Smooth muscle cell (in vitro differentiated cells): ENCODE results near the gene GYPC. TPM values are rescaled to one million over a fixed set of nuclear protein-coding genes. Genes with fewer than 3 reads are reported as not detected.

ENCODE experiments used
- DNase-seq: peaks from one replicate; lab custom pipeline; 2025; ENCODE audit not compliant: unreplicated experiment; lab: John Stamatoyannopoulos, UW
- H2AFZ ChIP-seq: fragments of 200-600 bp; sonication (generic); 2 replicates; pipeline ENCODE4 v1.6.0; 2016; ENCODE audit warnings: antibody characterized with exemption, low read depth, mild to moderate bottlenecking
- H3F3A ChIP-seq: fragments of 200-600 bp; sonication (generic); 2 replicates; pipeline ENCODE4 v1.6.0; 2017; ENCODE audit warnings: antibody characterized with exemption, low read depth
- H3K27ac ChIP-seq: fragments of 200-600 bp; sonication (generic); 2 replicates; pipeline ENCODE4 v1.5.1; 2016; ENCODE audit warnings: low read depth, mild to moderate bottlenecking
- H3K27me3 ChIP-seq: fragments of 200-600 bp; sonication (generic); 2 replicates; pipeline ENCODE4 v1.6.1; 2016; ENCODE audit warnings: low read depth, mild to moderate bottlenecking
- H3K36me3 ChIP-seq: fragments of 200-600 bp; sonication (generic); 2 replicates; pipeline ENCODE4 v1.5.1; 2016; ENCODE audit warnings: low read depth
- H3K4me1 ChIP-seq: fragments of 200-600 bp; sonication (generic); 2 replicates; pipeline ENCODE4 v1.5.1; 2016; ENCODE audit warnings: low read depth
- H3K4me2 ChIP-seq: fragments of 200-600 bp; sonication (generic); 2 replicates; pipeline ENCODE4 v1.6.0; 2016; ENCODE audit warnings: mild to moderate bottlenecking
- H3K4me3 ChIP-seq: fragments of 200-600 bp; sonication (generic); 2 replicates; pipeline ENCODE4 v1.5.1; 2016; ENCODE audit warnings: mild to moderate bottlenecking
- H3K79me2 ChIP-seq: fragments of 200-600 bp; sonication (generic); 2 replicates; pipeline ENCODE4 v1.6.0; 2016; ENCODE audit warnings: low read depth, mild to moderate bottlenecking
- H3K9ac ChIP-seq: fragments of 200-600 bp; sonication (generic); 2 replicates; pipeline ENCODE4 v1.6.0; 2016; ENCODE audit warnings: low read depth
- H3K9me3 ChIP-seq: fragments of 200-600 bp; sonication (generic); replicated peaks from 2 replicates; pipeline ENCODE4 v1.5.1; 2016; ENCODE audit warnings: low read depth
- H4K20me1 ChIP-seq: fragments of 200-600 bp; sonication (generic); 2 replicates; pipeline ENCODE4 v1.6.0; 2016; ENCODE audit warnings: low read depth
- CTCF ChIP-seq: fragments of 200-600 bp; sonication (generic); IDR thresholded peaks from 2 replicates; pipeline ENCODE4 v1.5.1; 2017; ENCODE audit warnings: borderline replicate concordance, mild to moderate bottlenecking, antibody characterized with exemption; ENCODE audit not compliant: insufficient read depth, poor library complexity, severe bottlenecking
- WGBS: methylation state at CpG from one replicate; pipeline ENCODE4 v1.1.7; 2016; ENCODE audit warnings: low lambda C conversion rate; 5-methylcytosine and 5-hydroxymethylcytosine counted together
- polyA plus RNA-seq: library from polyadenylated mRNA; unstranded; fragments of >200 nt; fragmentation: Nextera tagmentation; extraction: Ambion mirVana; gene quantifications from 2 replicates; pipeline ENCODE4 v1.2.1, GENCODE V29; 2016
- total RNA-seq: library from RNA; depleted of rRNA; stranded (reverse); fragments of >200 nt; gene quantifications from 2 replicates; pipeline ENCODE4 v1.2.3, GENCODE V29; 2014

Gene GYPC
- total and polyA plus RNA-seq, 2 experiments from 2014 or later = 25.7 to 61.8 TPM

DNA sequence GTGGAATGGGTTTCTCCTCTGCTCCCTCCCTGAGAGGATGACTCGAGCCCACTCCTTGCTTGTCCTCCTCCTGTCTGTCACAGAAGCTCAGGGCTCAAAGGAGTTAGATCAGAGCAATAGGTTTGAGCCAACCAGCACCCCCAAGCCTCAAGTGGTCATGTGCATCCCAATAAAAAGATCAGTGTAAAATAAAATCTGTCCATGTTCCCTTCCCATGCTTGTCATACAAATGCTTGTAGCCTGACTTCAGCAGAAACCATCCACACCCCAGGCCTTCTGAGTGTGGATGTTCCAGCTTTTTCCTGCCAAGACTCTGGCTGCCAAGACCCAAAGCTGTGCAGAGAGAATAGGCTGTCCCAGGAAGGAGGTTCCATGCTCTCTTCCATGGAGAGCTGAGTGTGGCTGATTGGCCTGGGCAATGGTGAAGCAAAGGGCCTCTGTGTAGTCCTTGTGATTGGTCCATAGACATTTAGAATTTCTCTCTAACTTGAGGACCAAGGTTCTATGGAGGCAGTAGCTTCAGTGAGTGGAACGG lies 67.4 kb downstream of the GYPC start:
- Histone ChIP-seq H3K9me3 (no peaks in the 10 kb centered on the region), H3K4me2 (no peak overlapping the region), H3K4me1 (no peaks in the 10 kb centered on the region), H3K79me2 (no peaks in the 10 kb centered on the region), H2AFZ (no peak overlapping the region), H3F3A (no peaks in the 10 kb centered on the region), H3K36me3 (no peaks in the 10 kb centered on the region), H3K4me3 (no peak overlapping the region), H3K27me3 (no peaks in the 10 kb centered on the region), H3K9ac (no peak overlapping the region), H3K27ac (no peak overlapping the region), H4K20me1 (no peaks in the 10 kb centered on the region)
- 83% methylated on average over 2 of the region's 2 CpGs for WGBS
- no peak for DNase-seq
- TF ChIP-seq CTCF = no peak

DNA sequence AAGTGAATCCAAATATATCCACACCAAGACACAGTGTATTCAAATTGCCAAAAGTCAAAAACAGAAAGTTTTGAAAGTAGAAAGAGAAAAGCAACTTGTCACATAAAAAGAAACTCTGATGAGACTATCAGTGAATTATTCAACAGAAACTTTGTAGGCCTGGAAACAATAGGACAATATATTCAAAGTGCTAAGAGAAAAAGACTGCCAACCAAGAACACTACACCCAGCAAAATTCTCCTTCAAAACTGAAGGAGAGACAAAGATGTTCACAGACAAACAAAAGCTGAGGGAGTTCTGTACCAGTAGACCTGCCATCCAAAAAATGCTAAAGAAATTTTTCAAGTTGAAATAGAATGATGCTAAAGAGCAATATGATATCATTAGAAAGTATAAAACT lies 69.6 kb downstream of the GYPC start:
- Histone ChIP-seq H3K27me3 (no peaks in the 10 kb centered on the region), H2AFZ (no peak overlapping the region), H3K4me1 (no peaks in the 10 kb centered on the region), H3K36me3 (no peaks in the 10 kb centered on the region), H3F3A (no peaks in the 10 kb centered on the region), H3K9me3 (no peaks in the 10 kb centered on the region), H3K9ac (no peak overlapping the region), H4K20me1 (no peaks in the 10 kb centered on the region), H3K4me2 (no peak overlapping the region), H3K4me3 (no peak overlapping the region), H3K79me2 (no peaks in the 10 kb centered on the region), H3K27ac (no peak overlapping the region)
- DNase-seq = no peak
- TF ChIP-seq CTCF = no peak

GRCh38 chr2:126729896-126730295 lies 73.9 kb downstream of the GYPC start:
- Histone ChIP-seq H4K20me1 (no peaks in the 10 kb centered on the region), H2AFZ (no peak overlapping the region), H3K9me3 (no peaks in the 10 kb centered on the region), H3K27ac (no peak overlapping the region), H3K4me1 (no peaks in the 10 kb centered on the region), H3K27me3 (no peaks in the 10 kb centered on the region), H3K4me2 (no peak overlapping the region), H3K36me3 (no peaks in the 10 kb centered on the region), H3K9ac (no peak overlapping the region), H3K4me3 (no peak overlapping the region), H3F3A (no peaks in the 10 kb centered on the region), H3K79me2 (no peaks in the 10 kb centered on the region)
- no peak for TF ChIP-seq CTCF
- no peak for DNase-seq
- 75% methylated on average over 4 of the region's 4 CpGs for WGBS

GRCh38 chr2:126730655-126731054 lies 74.7 kb downstream of the GYPC start:
- Histone ChIP-seq H3K27ac (no peak overlapping the region), H3K36me3 (no peaks in the 10 kb centered on the region), H3K4me3 (no peak overlapping the region), H3K9me3 (no peaks in the 10 kb centered on the region), H4K20me1 (no peaks in the 10 kb centered on the region), H3K79me2 (no peaks in the 10 kb centered on the region), H2AFZ (no peak overlapping the region), H3K4me2 (no peak overlapping the region), H3K4me1 (no peaks in the 10 kb centered on the region), H3F3A (no peaks in the 10 kb centered on the region), H3K9ac (no peak overlapping the region), H3K27me3 (no peaks in the 10 kb centered on the region)
- no peak for TF ChIP-seq CTCF
- no peak for DNase-seq
- 92% methylated on average over 5 of the region's 5 CpGs for WGBS
